ENCODE results near the gene RAB3GAP1.

- TF ChIP-seq FOXM1 (IDR thresholded peaks at IDR 0.05; ENCODE audit: borderline replicate concordance) (no peak), HDGF (IDR thresholded peaks at IDR 0.05; ENCODE audit: borderline replicate concordance) (no peak), SUZ12 (IDR thresholded peaks at IDR 0.05) (no peak), ELF4 (IDR thresholded peaks at IDR 0.05) (no peak)
These were observed 24.5 kb downstream of the RAB3GAP1 start for GRCh38 chr2:135076556-135076955.
